MG63 (cell line): Measurements from ENCODE around the gene CACNA1C. TPM values are rescaled to one million over a fixed set of nuclear protein-coding genes. Genes with fewer than 3 reads are reported as not detected.

ENCODE experiments used
- DNase-seq: peaks from one replicate; pipeline ENCODE4 v3.0.0-alpha.2; 2020
- H3K27me3 ChIP-seq: fragments of 250-450 bp; sonication (Bioruptor Pico); 2 replicates; pipeline ENCODE4 v1.5.1; 2020; ENCODE audit warnings: mild to moderate bottlenecking, moderate library complexity
- H3K36me3 ChIP-seq: fragments of 250-450 bp; sonication (Bioruptor Pico); 2 replicates; pipeline ENCODE4 v1.5.1; 2020; ENCODE audit warnings: mild to moderate bottlenecking, moderate library complexity
- H3K4me3 ChIP-seq: fragments of 250-450 bp; sonication (Bioruptor Pico); 2 replicates; pipeline ENCODE4 v1.5.1; 2020; ENCODE audit warnings: mild to moderate bottlenecking, moderate library complexity
- H3K9me3 ChIP-seq: fragments of 250-450 bp; sonication (Bioruptor Pico); 2 replicates; pipeline ENCODE4 v1.5.1; 2020; ENCODE audit warnings: mild to moderate bottlenecking, moderate library complexity
- total RNA-seq: library from RNA; depleted of rRNA; stranded (reverse); fragments of >200 nt; shearing (Covaris generic); gene quantifications from 2 replicates; pipeline ENCODE4 v1.2.3, GENCODE V29; 2014; ENCODE audit warnings: low replicate concordance; rRNA removed

Gene CACNA1C
- 1.4 and 37.7 TPM in 2 replicates for total RNA-seq

DNA sequence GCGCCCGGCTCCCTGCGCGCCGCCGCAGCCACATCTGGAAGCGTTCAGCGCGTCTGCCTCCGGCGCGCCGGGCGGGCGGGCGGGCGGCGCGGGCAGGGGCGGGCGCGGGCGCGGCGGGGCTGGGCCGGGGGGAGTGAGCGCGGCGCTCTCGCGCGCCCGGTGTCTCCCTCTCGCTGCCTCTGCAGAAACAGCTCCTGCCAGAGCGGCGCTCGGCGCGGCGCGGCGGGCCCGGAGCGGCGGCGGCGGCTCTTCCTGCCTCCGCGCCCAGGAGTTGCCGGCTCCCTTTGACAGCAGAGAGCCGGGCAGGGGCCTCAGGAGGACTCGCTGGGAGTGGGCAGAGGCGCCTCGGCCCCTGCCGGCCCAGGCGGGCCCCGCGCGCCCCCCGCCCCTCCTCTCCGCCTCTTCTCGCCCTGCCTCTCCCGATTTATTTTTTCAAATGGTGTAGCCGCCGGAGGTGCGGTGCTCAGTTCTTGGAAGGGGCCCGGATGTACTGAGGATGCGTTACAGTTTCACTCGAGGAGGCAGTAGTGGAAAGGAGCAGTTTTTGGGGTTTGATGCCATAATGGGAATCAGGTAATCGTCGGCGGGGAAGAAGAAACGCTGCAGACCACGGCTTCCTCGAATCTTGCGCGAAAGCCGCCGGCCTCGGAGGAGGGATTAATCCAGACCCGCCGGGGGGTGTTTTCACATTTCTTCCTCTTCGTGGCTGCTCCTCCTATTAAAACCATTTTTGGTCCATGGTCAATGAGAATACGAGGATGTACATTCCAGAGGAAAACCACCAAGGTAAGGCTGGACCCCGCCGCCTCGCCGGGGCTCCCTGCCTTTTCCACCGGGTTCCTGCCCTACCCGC, at the start of gene CACNA1C:
CACNA1C (plus strand) TSS at position 162 of the 853 bp plus-strand sequence; CDS start at position 738, 576 bp downstream.
- Histone ChIP-seq H3K36me3 (no peaks in the 10 kb centered on the region), H3K4me3 (peak within 1 kb of the TSS; percentile 67), H3K9me3 (no peaks in the 10 kb centered on the region), H3K27me3 (no peaks in the 10 kb centered on the region)
- peak; percentile 69 for DNase-seq

GRCh38 chr12:2003676-2004112, 49.1 kb upstream of the CACNA1C start:
- no peaks in the 10 kb centered on the region for H3K27me3 ChIP-seq
- no peaks in the 10 kb centered on the region for H3K9me3 ChIP-seq
- H3K4me3 ChIP-seq: peak overlapping the region; percentile 94
- DNase-seq: no peak
- 0 out of 2 replicates have a peak, but pooled peaks cover 2% of the 10 kb centered on the region for H3K36me3 ChIP-seq

GRCh38 chr12:2004113-2004929, 48.5 kb upstream of the CACNA1C start, which contains the start of gene DCP1B:
DCP1B (minus strand) TSS chr12:2004457; CDS start chr12:2004431, 26 bp downstream.
- peak; percentile 97 for DNase-seq
- H3K36me3 ChIP-seq: 0 out of 2 replicates have a peak, but pooled peaks cover 2% of the 10 kb centered on the region
- peak within 1 kb of the TSS; percentile 94 for H3K4me3 ChIP-seq
- no peaks in the 10 kb centered on the region for H3K9me3 ChIP-seq
- H3K27me3 ChIP-seq: no peaks in the 10 kb centered on the region

- no peaks in the 10 kb centered on the region for H3K9me3 ChIP-seq
- no peaks in the 10 kb centered on the region for H3K27me3 ChIP-seq
- 0 out of 2 replicates have a peak, but pooled peaks cover 2% of the 10 kb centered on the region for H3K36me3 ChIP-seq
- DNase-seq: no peak
- no peak overlapping the region for H3K4me3 ChIP-seq
These were observed 44.1 kb upstream of the CACNA1C start for GRCh38 chr12:2008677-2009076.

GRCh38 chr12:2009623-2010022, 43.2 kb upstream of the CACNA1C start:
- H3K36me3 ChIP-seq: no peaks in the 10 kb centered on the region
- DNase-seq: no peak
- no peaks in the 10 kb centered on the region for H3K27me3 ChIP-seq
- no peak overlapping the region for H3K4me3 ChIP-seq
- no peaks in the 10 kb centered on the region for H3K9me3 ChIP-seq

GRCh38 chr12:2011643-2012607, 40.9 kb upstream of the CACNA1C start:
- DNase-seq: no peak
- no peak overlapping the region for H3K4me3 ChIP-seq
- H3K27me3 ChIP-seq: no peaks in the 10 kb centered on the region
- H3K36me3 ChIP-seq: no peaks in the 10 kb centered on the region
- H3K9me3 ChIP-seq: no peaks in the 10 kb centered on the region

DNA sequence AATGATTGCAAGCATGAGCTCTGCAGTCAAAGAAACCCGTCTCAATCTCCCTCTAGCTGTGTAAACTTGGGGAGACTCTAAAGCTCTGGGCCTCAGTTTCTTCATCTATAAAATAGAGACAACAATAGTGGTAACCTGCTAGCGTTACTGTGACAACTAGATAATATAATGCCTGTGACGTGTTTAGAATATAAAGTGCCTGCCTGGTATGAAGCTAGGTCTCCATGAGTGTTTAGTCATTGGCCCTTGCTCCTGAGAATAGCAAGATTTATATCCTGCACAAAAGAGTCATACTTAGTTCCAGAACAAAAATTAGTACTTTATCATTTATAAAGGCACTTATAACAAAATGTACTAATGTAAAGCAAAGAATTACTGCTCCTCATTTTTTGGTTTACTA, 39.7 kb upstream of the CACNA1C start:
- Histone ChIP-seq H3K36me3 (no peaks in the 10 kb centered on the region), H3K27me3 (no peaks in the 10 kb centered on the region)
- DNase-seq: no peak

DNA sequence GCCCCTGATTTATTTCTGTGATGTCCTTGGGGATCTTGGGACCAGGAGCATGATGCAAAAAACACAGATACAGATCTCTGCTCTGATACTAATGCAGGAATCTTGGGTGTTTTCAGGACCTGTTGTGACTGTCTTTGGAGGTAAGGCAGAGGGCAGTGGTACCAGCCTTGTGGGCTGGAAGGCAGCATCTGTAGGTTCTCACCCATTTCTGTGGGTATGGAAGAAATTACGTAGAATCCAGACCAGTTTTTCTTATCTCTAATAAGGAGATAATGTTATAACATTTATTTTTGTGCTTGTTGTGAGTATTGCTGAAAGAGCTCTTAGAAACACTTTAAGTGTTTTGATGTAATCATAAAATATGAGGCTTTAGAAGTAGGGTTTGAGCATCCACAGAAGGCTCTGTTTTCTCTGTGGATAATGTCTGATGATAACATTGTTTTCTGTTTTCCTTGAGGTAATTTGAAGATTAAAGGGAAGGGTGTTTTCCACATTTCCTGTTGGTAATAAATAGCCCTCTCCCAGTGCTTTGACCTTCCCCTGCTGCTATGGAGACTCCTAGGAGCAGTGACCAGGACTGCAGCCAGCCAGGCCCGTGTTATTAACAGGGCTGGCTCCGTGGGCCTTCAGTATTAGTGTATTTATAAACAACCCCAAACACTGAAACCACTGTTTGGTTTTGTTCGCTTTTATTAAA, 39.1 kb upstream of the CACNA1C start:
- Histone ChIP-seq H3K36me3 (no peaks in the 10 kb centered on the region), H3K27me3 (no peaks in the 10 kb centered on the region), H3K9me3 (no peaks in the 10 kb centered on the region), H3K4me3 (no peak overlapping the region)
- peak; percentile 51 for DNase-seq

More for the DNA sequence above, 39.7 kb upstream of the CACNA1C start:
- no peak overlapping the region for H3K4me3 ChIP-seq
- no peaks in the 10 kb centered on the region for H3K9me3 ChIP-seq

GRCh38 chr12:2014231-2014630, 38.6 kb upstream of the CACNA1C start:
- H3K27me3 ChIP-seq: no peaks in the 10 kb centered on the region

DNA sequence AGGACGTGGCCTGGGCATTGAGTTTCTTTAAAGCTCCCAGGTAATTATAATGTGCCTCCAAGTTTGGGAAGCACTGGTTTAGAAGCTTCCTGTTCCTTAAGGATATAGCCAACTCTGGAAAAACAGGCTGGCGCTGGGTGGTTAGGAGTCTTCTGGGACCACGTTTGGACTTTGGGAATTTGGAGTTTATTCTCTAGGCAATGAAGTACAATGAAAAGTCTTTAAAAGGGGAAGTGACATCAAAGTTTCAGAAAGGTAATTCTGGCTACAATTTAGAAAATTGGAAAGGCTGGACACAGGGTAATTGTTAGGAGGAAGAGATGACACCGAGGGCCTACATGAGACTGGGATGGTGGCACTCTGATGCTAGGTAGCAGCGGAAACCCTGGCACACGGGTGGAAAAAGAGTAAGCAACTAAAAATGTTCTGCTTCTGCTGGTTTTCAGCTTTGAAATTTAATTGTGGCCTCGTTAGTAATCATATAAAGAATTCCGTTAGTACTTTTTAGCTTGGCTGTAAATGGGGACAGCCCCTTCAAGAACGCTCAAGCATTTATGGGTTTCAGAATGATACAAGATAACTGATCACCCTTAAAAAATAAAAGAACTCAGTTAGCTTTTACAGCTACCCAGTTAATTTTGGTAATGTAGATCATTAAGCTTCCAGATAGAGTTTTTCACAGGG, 35.8 kb upstream of the CACNA1C start:
- Histone ChIP-seq H3K9me3 (no peaks in the 10 kb centered on the region), H3K4me3 (no peak overlapping the region), H3K36me3 (no peaks in the 10 kb centered on the region), H3K27me3 (peaks cover 3% of the 10 kb centered on the region)
- DNase-seq: no peak

More at GRCh38 chr12:2014231-2014630, 38.6 kb upstream of the CACNA1C start:
- Histone ChIP-seq H3K4me3 (no peak overlapping the region), H3K36me3 (no peaks in the 10 kb centered on the region), H3K9me3 (no peaks in the 10 kb centered on the region)
- DNase-seq: no peak

- Histone ChIP-seq H3K27me3 (peaks cover 3% of the 10 kb centered on the region), H3K36me3 (no peaks in the 10 kb centered on the region), H3K9me3 (no peaks in the 10 kb centered on the region), H3K4me3 (no peak overlapping the region)
- DNase-seq: no peak
These were observed 35.0 kb upstream of the CACNA1C start for GRCh38 chr12:2017546-2018337.

DNA sequence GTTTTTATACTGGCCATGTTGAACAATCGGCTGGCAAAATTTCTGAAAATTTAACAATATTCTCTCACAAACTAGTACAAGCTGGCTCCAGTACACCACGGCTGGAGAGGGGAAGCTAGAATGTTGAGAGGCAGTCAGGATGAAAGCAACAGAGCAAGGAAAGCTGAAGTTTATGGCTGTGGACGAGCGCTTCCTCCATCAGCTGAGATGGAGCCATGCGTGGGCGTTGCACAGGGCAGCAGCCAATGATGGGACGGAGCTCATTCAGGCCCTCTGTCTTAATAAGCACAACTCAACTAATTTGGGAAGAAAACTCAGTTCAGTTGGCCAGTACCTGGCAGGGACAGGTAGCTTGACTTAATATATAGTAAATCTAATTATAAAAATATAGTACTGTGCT, 34.4 kb upstream of the CACNA1C start:
- DNase-seq: no peak
- Histone ChIP-seq H3K27me3 (peaks cover 4% of the 10 kb centered on the region), H3K9me3 (no peaks in the 10 kb centered on the region), H3K4me3 (no peak overlapping the region), H3K36me3 (no peaks in the 10 kb centered on the region)

GRCh38 chr12:2019126-2019525, 33.7 kb upstream of the CACNA1C start:
- Histone ChIP-seq H3K27me3 (peaks cover 6% of the 10 kb centered on the region), H3K9me3 (no peaks in the 10 kb centered on the region), H3K36me3 (no peaks in the 10 kb centered on the region), H3K4me3 (no peak overlapping the region)
- no peak for DNase-seq

- no peaks in the 10 kb centered on the region for H3K36me3 ChIP-seq
- no peaks in the 10 kb centered on the region for H3K9me3 ChIP-seq
- H3K27me3 ChIP-seq: peaks cover 6% of the 10 kb centered on the region
- no peak for DNase-seq
- no peak overlapping the region for H3K4me3 ChIP-seq
These were observed 32.3 kb upstream of the CACNA1C start for GRCh38 chr12:2020511-2020910.
